ENCODE results near the gene RANBP9. TPM values are rescaled to one million over a fixed set of nuclear protein-coding genes. Genes with fewer than 3 reads are reported as not detected.

Gene RANBP9
- total RNA-seq, 1 donor: 25.5 TPM

- DNase-seq (ENCODE audit: low read depth): no peak
- no peak for TF ChIP-seq CTCF (IDR thresholded peaks at IDR 0.05; ENCODE audit: insufficient read depth, low read depth, low read length)
Observed at GRCh38 chr6:13661647-13662046, 50.0 kb downstream of the RANBP9 start.

GRCh38 chr6:13660893-13661292, 50.7 kb downstream of the RANBP9 start:
- no peak overlapping the region for H3K4me3 ChIP-seq (ENCODE audit: low read depth, low read length)
- no peak for TF ChIP-seq CTCF (IDR thresholded peaks at IDR 0.05; ENCODE audit: insufficient read depth, low read depth, low read length)
- no peak for DNase-seq (ENCODE audit: low read depth)

More at GRCh38 chr6:13661647-13662046, 50.0 kb downstream of the RANBP9 start:
- no peak overlapping the region for H3K4me3 ChIP-seq (ENCODE audit: low read depth, low read length)

- no peak overlapping the region for H3K4me3 ChIP-seq (ENCODE audit: low read depth, low read length)
- DNase-seq (ENCODE audit: low read depth): no peak
- TF ChIP-seq CTCF (IDR thresholded peaks at IDR 0.05; ENCODE audit: insufficient read depth, low read depth, low read length): no peak
Observed at GRCh38 chr6:13660273-13660672, 51.4 kb downstream of the RANBP9 start.

GRCh38 chr6:13655700-13656099, 55.9 kb downstream of the RANBP9 start:
- no peak for TF ChIP-seq CTCF (IDR thresholded peaks at IDR 0.05; ENCODE audit: insufficient read depth, low read depth, low read length)

GRCh38 chr6:13654496-13654895, 57.1 kb downstream of the RANBP9 start:
- TF ChIP-seq CTCF (IDR thresholded peaks at IDR 0.05; ENCODE audit: insufficient read depth, low read depth, low read length): no peak
- H3K4me3 ChIP-seq (ENCODE audit: low read depth, low read length): no peak overlapping the region
- peak; percentile 76 for DNase-seq (ENCODE audit: low read depth)

More at GRCh38 chr6:13655700-13656099, 55.9 kb downstream of the RANBP9 start:
- H3K4me3 ChIP-seq (ENCODE audit: low read depth, low read length): no peak overlapping the region
- DNase-seq (ENCODE audit: low read depth): no peak

- H3K4me3 ChIP-seq (ENCODE audit: low read depth, low read length): no peak overlapping the region
- peak; percentile 50 for DNase-seq (ENCODE audit: low read depth)
- TF ChIP-seq CTCF (IDR thresholded peaks at IDR 0.05; ENCODE audit: insufficient read depth, low read depth, low read length): no peak
Observed at GRCh38 chr6:13653296-13653695, 58.3 kb downstream of the RANBP9 start.

GRCh38 chr6:13649393-13649792, 62.2 kb downstream of the RANBP9 start:
- DNase-seq (ENCODE audit: low read depth): no peak
- TF ChIP-seq CTCF (IDR thresholded peaks at IDR 0.05; ENCODE audit: insufficient read depth, low read depth, low read length): no peak
- no peak overlapping the region for H3K4me3 ChIP-seq (ENCODE audit: low read depth, low read length)

Data from fibroblast of villous mesenchyme (primary cell).